Measurements from ENCODE around the gene RPS24. TPM values are rescaled to one million over a fixed set of nuclear protein-coding genes. Genes with fewer than 3 reads are reported as not detected.
A peak's percentile ranks its signal among the peaks of the same experiment; 100 is the strongest.

Gene RPS24
- total and polyA plus RNA-seq, 2 of the 8 experiments (the other 6 are each of a cell fraction or from before 2014, with no cell fraction given) = 2,128 to 3,943 TPM

GRCh38 chr10:78039743-78040142 is 6.1 kb downstream of the RPS24 start:
- Histone ChIP-seq H3K4me1 (replicated peaks in 1 of 4; ENCODE audit: control insufficient read depth in 3 of 4, insufficient read depth in 4 of 4, low read length in 3 of 4) (peaks cover 13 to 44% (median 33%) of the 10 kb centered on the region in 4 experiments), H3K18ac (ENCODE audit: extremely low read depth, low read length) (no peak overlapping the region; the same call in 1 of the 2 replicates), H4K91ac (replicated peaks; ENCODE audit: insufficient read length, low read length) (no peak overlapping the region), H3K79me2 (ENCODE audit: control insufficient read depth in 1 of 2, insufficient read depth in 2 of 2, low read length in 2 of 2) (peaks cover 11 to 67% of the 10 kb centered on the region in 2 experiments), H2AK5ac (ENCODE audit: low read depth, low read length) (no peak overlapping the region), H3K4me2 (ENCODE audit: insufficient read depth in 1 of 2, low read depth in 2 of 2, low read length in 2 of 2) (peak overlapping the region; percentile 52 to 75), H2BK15ac (ENCODE audit: low read length) (no peak overlapping the region), H4K20me1 (replicated peaks in 1 of 2; ENCODE audit: control insufficient read depth in 1 of 2, insufficient read depth in 2 of 2, low read length in 2 of 2) (peaks cover 30 to 56% of the 10 kb centered on the region in 2 experiments), H3K36me3 (ENCODE audit: control insufficient read depth in 2 of 4, insufficient read depth in 4 of 4, low read length in 3 of 4) (peaks cover 41 to 83% (median 75%) of the 10 kb centered on the region in 4 experiments), H2BK12ac (ENCODE audit: low read depth, low read length) (no peak overlapping the region), H3K79me1 (ENCODE audit: low read depth, low read length) (peaks cover 12% of the 10 kb centered on the region; the same call in 1 of the 2 replicates), H2BK5ac (ENCODE audit: low read depth, low read length) (no peak overlapping the region), H3K4me3 (ENCODE audit: extremely low read depth in 1 of 4, insufficient read depth in 2 of 4, low read depth in 3 of 4, low read length in 4 of 4) (peak overlapping the region in 1 of 4 experiments; percentile 42; a peak in 3 of 8 replicates), H3K9ac (replicated peaks in 1 of 4; ENCODE audit: extremely low read depth in 1 of 4, low read depth in 3 of 4, low read length in 3 of 4) (no peak overlapping the region), H2BK120ac (replicated peaks; ENCODE audit: low read depth, low read length) (no peak overlapping the region), H4K5ac (ENCODE audit: insufficient read length, low read depth, low read length) (no peak overlapping the region), H3K27ac (ENCODE audit: low read depth, low read length) (no peak overlapping the region), H3K23ac (ENCODE audit: insufficient read length) (no peak overlapping the region), H3K9me3 (ENCODE audit: insufficient read depth in 2 of 2, low read depth in 1 of 2, low read length in 1 of 2) (no peaks in the 10 kb centered on the region), H4K8ac (ENCODE audit: extremely low read depth, insufficient read depth, low read length) (no peak overlapping the region), H2AFZ (ENCODE audit: low read length) (no peak overlapping the region), H3K23me2 (ENCODE audit: low read depth, low read length) (peaks cover 8% of the 10 kb centered on the region), H3K27me3 (replicated peaks in 1 of 4; ENCODE audit: control insufficient read depth in 3 of 4, extremely low read depth in 1 of 4, insufficient read depth in 3 of 4, low read length in 3 of 4) (no peaks in the 10 kb centered on the region; a peak in 1 of 7 replicates), H3K4ac (replicated peaks; ENCODE audit: insufficient read length, low read depth, low read length) (no peak overlapping the region), H2BK20ac (ENCODE audit: low read length) (no peak overlapping the region), H3K14ac (ENCODE audit: insufficient read length) (no peak overlapping the region), H3K56ac (replicated peaks; ENCODE audit: insufficient read length, low read depth, low read length) (no peak overlapping the region)
- ChIA-PET POLR2A (ENCODE audit: partially characterized antibody) (interaction anchor here (0.7 to 5.8 kb wide), 9 partner anchors 9 to 168 kb away, joined by 3 to 41 read pairs (median 3); partner anchors contain the start of gene POLR3A), CTCF (ENCODE audit: partially characterized antibody) (interaction anchor here (0.9 kb wide), 1 partner anchor 314 kb away, joined by 3 read pairs; no protein-coding TSS in a partner anchor)
- FAIRE-seq = no peak
- DNase-seq (ENCODE audit: low read depth in 1 of 2, low spot score in 2 of 2) = peak in 1 of 2 experiments; percentile 61
- WGBS, 2 experiments (ENCODE audit: extremely low coverage in 1 of 2, insufficient coverage in 1 of 2, insufficient read length in 1 of 2, insufficient replicate concordance in 2 of 2, low coverage in 1 of 2, low lambda C conversion rate in 2 of 2, missing lambda C conversion rate in 1 of 2) = 39% methylated on average over 3 of the region's 3 CpGs; no CpG with 5 or more reads in 1 of the 2 experiments
